Testis (tissue), 3 donors: ENCODE results near the gene LMBRD2. TPM values are rescaled to one million over a fixed set of nuclear protein-coding genes. Genes with fewer than 3 reads are reported as not detected.
"Not testable (repeated sequence)": the region's sequence is repeated elsewhere in the genome, so short reads cannot be mapped to it uniquely, and the experiment has no call there.

Experiments
- DNase-seq: peaks from one replicate; pipeline ENCODE4 v3.0.0-alpha.2; 2019
- H3K27ac ChIP-seq, 2 donors: fragments of 200-600 bp; sonication (generic); one replicate each; pipeline ENCODE4 v1.5.1; 2019
- H3K27me3 ChIP-seq: fragments of 200-600 bp; sonication (generic); one replicate; pipeline ENCODE4 v1.5.1; 2019
- H3K36me3 ChIP-seq: fragments of 200-600 bp; sonication (generic); one replicate; pipeline ENCODE4 v1.5.1; 2017; ENCODE audit warnings: low read depth; ENCODE audit errors: missing control alignments
- H3K4me1 ChIP-seq: fragments of 200-600 bp; sonication (generic); one replicate; pipeline ENCODE4 v1.5.1; 2019
- H3K4me3 ChIP-seq, 2 donors: fragments of 200-600 bp; sonication (generic); one replicate each; pipeline ENCODE4 v1.5.1; 2017 to 2019
- H3K9me3 ChIP-seq: fragments of 200-600 bp; sonication (generic); one replicate; pipeline ENCODE4 v1.5.1; 2017
- CTCF ChIP-seq, 3 experiments: fragments of 450-650 bp in 2 of 3; fragments of 200-600 bp in 1 of 3; sonication (generic) in 1 of 3; IDR thresholded peaks; one replicate each; pipeline ENCODE4 v1.5.1; 2016 to 2019; ENCODE audit warnings: antibody characterized with exemption in 3 of 3, mild to moderate bottlenecking in 2 of 3, moderate library complexity in 1 of 3
- POLR2A ChIP-seq: fragments of 450-650 bp; IDR thresholded peaks from one replicate; pipeline ENCODE4 v1.6.1; 2017; ENCODE audit warnings: antibody characterized with exemption, mild to moderate bottlenecking, moderate library complexity
- WGBS, 2 donors: methylation state at CpG; one replicate each; pipeline ENCODE4 v1.1.5; 2018; 5-methylcytosine and 5-hydroxymethylcytosine counted together
- intact Hi-C: fragments of 100-400 bp; cut with DNase I; formaldehyde crosslinking; loops from one replicate; pipeline ENCODE4 v1.15.1; 2023; ENCODE audit warnings: low total_unique reads
- polyA plus RNA-seq: library from polyadenylated mRNA; stranded (reverse); fragments of 350-450 nt; fragmentation: Illumina TruSeq; extraction: RNeasy Lipid Tissue Mini Kit (QIAGEN cat#74804); gene quantifications from one replicate; pipeline ENCODE4 v1.2.3, GENCODE V29; 2014; ENCODE audit warnings: low read depth, low replicate concordance; ENCODE audit not compliant: insufficient read depth
- total RNA-seq, 2 donors: library from RNA; depleted of rRNA; stranded (reverse); fragments of >200 nt; gene quantifications; one replicate each; pipeline ENCODE4 v1.2.3, GENCODE V29; 2016

The LMBRD2 gene
- total and polyA plus RNA-seq, 3 donors from 2014 or later = 6.3 to 24.4 (median 8.2) TPM

- WGBS, 2 donors = 90 to 96% methylated on average over 5 of the region's 5 CpGs
- no peak overlapping the region for H3K27ac ChIP-seq
- no peaks in the 10 kb centered on the region for H3K9me3 ChIP-seq
- H3K27me3 ChIP-seq = no peaks in the 10 kb centered on the region
- no peak for TF ChIP-seq POLR2A
- TF ChIP-seq CTCF (IDR thresholded peaks at IDR 0.05) = no peak
- H3K36me3 ChIP-seq = no peaks in the 10 kb centered on the region
- no peak for DNase-seq
- intact Hi-C loops = no loop called here
- no peaks in the 10 kb centered on the region for H3K4me1 ChIP-seq
- H3K4me3 ChIP-seq = no peak overlapping the region
Measured at GRCh38 chr5:36193746-36194145, 42.1 kb upstream of the LMBRD2 start.

- H3K36me3 ChIP-seq, intact Hi-C loops, H3K9me3 ChIP-seq, H3K4me1 ChIP-seq, H3K4me3 ChIP-seq, DNase-seq, H3K27me3 ChIP-seq, H3K27ac ChIP-seq: not testable (repeated sequence)
- 64 to 93% methylated on average over 3 of the region's 4 CpGs for WGBS, 2 donors
Measured at GRCh38 chr5:36184408-36184807, 32.7 kb upstream of the LMBRD2 start.

GRCh38 chr5:36181774-36182173 is 30.1 kb upstream of the LMBRD2 start:
- no peak for TF ChIP-seq POLR2A
- no peak for TF ChIP-seq CTCF (IDR thresholded peaks at IDR 0.05)
- DNase-seq = no peak
- intact Hi-C loops = no loop called here
- no peaks in the 10 kb centered on the region for H3K9me3 ChIP-seq
- H3K27me3 ChIP-seq = no peaks in the 10 kb centered on the region
- H3K27ac ChIP-seq = no peak overlapping the region
- H3K4me1 ChIP-seq = no peaks in the 10 kb centered on the region
- no peaks in the 10 kb centered on the region for H3K36me3 ChIP-seq
- no peak overlapping the region for H3K4me3 ChIP-seq
- WGBS, 2 donors = 74% methylated on average over 2 of the region's 2 CpGs

GRCh38 chr5:36180556-36181350 is 29.1 kb upstream of the LMBRD2 start:
- no peak for DNase-seq
- Histone ChIP-seq H3K27ac (no peak overlapping the region), H3K36me3 (no peaks in the 10 kb centered on the region), H3K4me1 (no peaks in the 10 kb centered on the region), H3K9me3 (no peaks in the 10 kb centered on the region), H3K4me3 (no peak overlapping the region), H3K27me3 (no peaks in the 10 kb centered on the region)
- WGBS, 2 donors = 91% methylated on average over 2 of the region's 2 CpGs
- TF ChIP-seq CTCF (IDR thresholded peaks at IDR 0.05) = no peak
- TF ChIP-seq POLR2A = no peak
- intact Hi-C loops = no loop called here

- H3K27ac ChIP-seq = no peak overlapping the region
- DNase-seq = no peak
- no peak overlapping the region for H3K4me3 ChIP-seq
- no peaks in the 10 kb centered on the region for H3K36me3 ChIP-seq
- intact Hi-C loops = no loop called here
- 89 to 90% methylated on average over 4 of the region's 4 CpGs for WGBS, 2 donors
- no peaks in the 10 kb centered on the region for H3K27me3 ChIP-seq
- no peaks in the 10 kb centered on the region for H3K9me3 ChIP-seq
- no peak for TF ChIP-seq POLR2A
- no peak for TF ChIP-seq CTCF (IDR thresholded peaks at IDR 0.05)
- no peaks in the 10 kb centered on the region for H3K4me1 ChIP-seq
Measured at GRCh38 chr5:36179950-36180349, 28.3 kb upstream of the LMBRD2 start.
